Breast epithelium (tissue), 4 donors: ENCODE data around the gene PHF12. TPM values are rescaled to one million over a fixed set of nuclear protein-coding genes. Genes with fewer than 3 reads are reported as not detected.

Experiments used
- DNase-seq, 2 donors: peaks; one replicate each; pipeline ENCODE4 v3.0.0-alpha.2; 2019; ENCODE audit warnings: low spot score in 2 of 2
- H3K27ac ChIP-seq, 2 donors: fragments of 200-600 bp; sonication (generic) in 1 of 2; one replicate each; pipeline ENCODE4 v1.5.1; 2016 to 2019; ENCODE audit warnings: mild to moderate bottlenecking in 1 of 2
- H3K27me3 ChIP-seq, 2 donors: fragments of 200-600 bp; sonication (generic) in 1 of 2; one replicate each; pipeline versions ENCODE4 v1.5.1 to v1.6.0; 2017 to 2019; ENCODE audit warnings: control low read depth in 1 of 2, mild to moderate bottlenecking in 1 of 2
- H3K36me3 ChIP-seq: fragments of 200-600 bp; one replicate; pipeline ENCODE4 v1.5.1; 2019
- H3K4me1 ChIP-seq, 2 donors: fragments of 200-600 bp; sonication (generic); one replicate each; pipeline ENCODE4 v1.5.1; 2016 to 2019; ENCODE audit warnings: control low read depth in 1 of 2
- H3K4me3 ChIP-seq, 3 donors: fragments of 200-600 bp; sonication (generic); 1 replicate in 2 of 3; 2 replicates in 1 of 3; pipeline ENCODE4 v1.5.1; 2016 to 2019; ENCODE audit warnings: mild to moderate bottlenecking in 3 of 3, moderate library complexity in 2 of 3
- H3K9me3 ChIP-seq, 2 donors: fragments of 200-600 bp; sonication (generic) in 1 of 2; one replicate each; pipeline ENCODE4 v1.5.1; 2016 to 2019; ENCODE audit warnings: control low read depth in 1 of 2
- POLR2A ChIP-seq: fragments of 450-650 bp; IDR thresholded peaks from one replicate; pipeline ENCODE4 v1.6.1; 2016; ENCODE audit warnings: antibody characterized with exemption, mild to moderate bottlenecking, moderate library complexity
- POLR2AphosphoS5 ChIP-seq, 3 donors: sonication (generic); formaldehyde crosslinking; IDR thresholded peaks; one replicate each; pipeline ENCODE4 v1.6.1; 2017; ENCODE audit warnings: antibody characterized with exemption in 3 of 3
- intact Hi-C: fragments of 100-400 bp; cut with DNase I; formaldehyde crosslinking; loops from one replicate; pipeline ENCODE4 v1.15.1; 2023; ENCODE audit warnings: low total_unique reads
- total RNA-seq, 3 donors: library from RNA; depleted of rRNA; stranded (reverse); fragments of >200 nt; gene quantifications; one replicate each; pipeline ENCODE4 v1.1.0, GENCODE V29; 2016
- TF ChIP-seq, protein P1 (sequence below), 3 donors: fragments of 450-650 bp; IDR thresholded peaks; one replicate each; pipeline ENCODE4 v1.5.1; 2016 to 2017; ENCODE audit warnings: antibody characterized with exemption in 3 of 3, mild to moderate bottlenecking in 3 of 3, moderate library complexity in 3 of 3

Gene PHF12
- total RNA-seq, 3 donors from 2014 or later: 32.2 to 42.9 (median 40.3) TPM

DNA sequence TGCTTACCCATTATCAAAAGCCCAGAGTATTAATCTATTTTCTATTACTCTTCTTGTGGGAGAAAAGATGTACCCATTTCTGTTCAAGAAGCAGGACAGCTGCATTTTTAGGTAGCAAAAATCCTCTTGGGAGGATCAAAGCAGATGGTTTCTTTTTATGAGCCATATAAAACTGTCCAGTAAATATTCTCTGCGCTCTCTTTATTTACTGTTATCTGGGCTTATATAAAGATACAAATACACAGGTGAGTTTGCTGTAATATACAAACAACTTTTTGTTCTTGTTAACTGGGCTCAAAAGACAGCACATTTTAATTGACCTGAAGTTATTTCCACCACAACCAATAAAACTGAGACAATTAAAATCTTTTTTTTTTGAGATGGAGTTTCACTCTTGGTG lies 10.1 kb downstream of the PHF12 start:
- intact Hi-C loops: loop anchor here (1.0 to 10.0 kb wide), 2 partner anchors 10 to 126 kb away; partner anchors contain the start of gene PHF12
- no peaks in the 10 kb centered on the region for H3K36me3 ChIP-seq
- H3K27me3 ChIP-seq: no peaks in the 10 kb centered on the region
- peaks cover 0 to 41% of the 10 kb centered on the region in 2 donors for H3K4me1 ChIP-seq
- H3K4me3 ChIP-seq: no peak overlapping the region
- TF ChIP-seq, protein P1, sequence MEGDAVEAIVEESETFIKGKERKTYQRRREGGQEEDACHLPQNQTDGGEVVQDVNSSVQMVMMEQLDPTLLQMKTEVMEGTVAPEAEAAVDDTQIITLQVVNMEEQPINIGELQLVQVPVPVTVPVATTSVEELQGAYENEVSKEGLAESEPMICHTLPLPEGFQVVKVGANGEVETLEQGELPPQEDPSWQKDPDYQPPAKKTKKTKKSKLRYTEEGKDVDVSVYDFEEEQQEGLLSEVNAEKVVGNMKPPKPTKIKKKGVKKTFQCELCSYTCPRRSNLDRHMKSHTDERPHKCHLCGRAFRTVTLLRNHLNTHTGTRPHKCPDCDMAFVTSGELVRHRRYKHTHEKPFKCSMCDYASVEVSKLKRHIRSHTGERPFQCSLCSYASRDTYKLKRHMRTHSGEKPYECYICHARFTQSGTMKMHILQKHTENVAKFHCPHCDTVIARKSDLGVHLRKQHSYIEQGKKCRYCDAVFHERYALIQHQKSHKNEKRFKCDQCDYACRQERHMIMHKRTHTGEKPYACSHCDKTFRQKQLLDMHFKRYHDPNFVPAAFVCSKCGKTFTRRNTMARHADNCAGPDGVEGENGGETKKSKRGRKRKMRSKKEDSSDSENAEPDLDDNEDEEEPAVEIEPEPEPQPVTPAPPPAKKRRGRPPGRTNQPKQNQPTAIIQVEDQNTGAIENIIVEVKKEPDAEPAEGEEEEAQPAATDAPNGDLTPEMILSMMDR (IDR thresholded peaks at IDR 0.05): no peak
- no peak for TF ChIP-seq POLR2AphosphoS5 (IDR thresholded peaks at IDR 0.05)
- H3K27ac ChIP-seq: no peak overlapping the region
- no peak for DNase-seq
- no peaks in the 10 kb centered on the region for H3K9me3 ChIP-seq

DNA sequence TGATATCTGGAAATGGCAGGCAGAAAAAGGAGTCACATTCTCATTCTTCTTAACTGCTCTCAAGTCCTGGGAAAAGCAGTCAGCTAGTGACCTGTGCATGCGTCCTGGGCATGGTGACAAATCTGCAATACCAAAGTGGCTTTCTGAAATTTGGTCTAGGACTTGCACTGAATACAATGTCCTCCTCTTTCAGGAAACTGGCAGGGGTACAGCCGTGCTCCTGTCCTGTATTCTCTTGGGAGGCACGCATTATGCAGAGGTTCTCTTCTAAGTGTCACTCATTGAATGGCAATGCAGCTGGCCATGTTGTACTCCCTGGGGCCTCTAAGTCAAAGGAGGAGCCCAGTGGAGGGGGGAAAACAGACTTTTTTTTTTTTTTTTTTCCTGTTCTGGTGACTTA lies 10.6 kb downstream of the PHF12 start:
- intact Hi-C loops: loop anchor here (1.0 to 10.0 kb wide), 2 partner anchors 11 to 126 kb away; partner anchors contain the start of gene PHF12
- H3K4me1 ChIP-seq: peaks cover 0 to 37% of the 10 kb centered on the region in 2 donors
- H3K36me3 ChIP-seq: no peaks in the 10 kb centered on the region
- H3K4me3 ChIP-seq: no peak overlapping the region
- no peaks in the 10 kb centered on the region for H3K27me3 ChIP-seq
- no peaks in the 10 kb centered on the region for H3K9me3 ChIP-seq
- H3K27ac ChIP-seq: no peak overlapping the region
- no peak for DNase-seq
- TF ChIP-seq POLR2A (no peak), POLR2AphosphoS5 (IDR thresholded peaks at IDR 0.05) (no peak)
- TF ChIP-seq, protein P1 (IDR thresholded peaks at IDR 0.05): no peak

DNA sequence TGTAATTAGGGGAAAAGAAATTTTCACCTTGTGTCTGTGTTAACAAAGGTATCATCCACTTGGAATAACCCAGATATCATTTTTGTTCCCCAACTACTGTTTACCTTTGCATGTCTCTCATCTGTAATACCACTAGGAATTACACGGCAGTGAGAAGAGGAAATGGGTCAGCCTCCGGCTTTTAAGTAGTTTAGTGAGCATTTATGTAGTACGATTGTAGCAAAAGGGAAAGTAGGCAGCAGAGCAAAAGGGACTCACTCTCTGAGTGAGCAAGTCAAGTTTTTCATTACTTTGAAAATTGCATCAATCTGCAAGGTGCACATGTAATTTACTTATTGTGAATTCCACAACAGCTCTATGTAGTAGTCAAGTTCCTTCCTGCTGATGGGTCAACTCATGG lies 11.2 kb downstream of the PHF12 start:
- no peak for TF ChIP-seq POLR2A
- TF ChIP-seq POLR2AphosphoS5 (IDR thresholded peaks at IDR 0.05): no peak
- TF ChIP-seq, protein P1 (IDR thresholded peaks at IDR 0.05): no peak
- intact Hi-C loops: loop anchor here (10.0 kb wide), 1 partner anchor 125 kb away; no protein-coding TSS in a partner anchor
- no peak for DNase-seq
- H3K4me1 ChIP-seq: peaks cover 0 to 36% of the 10 kb centered on the region in 2 donors
- H3K4me3 ChIP-seq: no peak overlapping the region
- no peak overlapping the region for H3K27ac ChIP-seq
- H3K27me3 ChIP-seq: no peaks in the 10 kb centered on the region
- no peaks in the 10 kb centered on the region for H3K9me3 ChIP-seq
- no peaks in the 10 kb centered on the region for H3K36me3 ChIP-seq

DNA sequence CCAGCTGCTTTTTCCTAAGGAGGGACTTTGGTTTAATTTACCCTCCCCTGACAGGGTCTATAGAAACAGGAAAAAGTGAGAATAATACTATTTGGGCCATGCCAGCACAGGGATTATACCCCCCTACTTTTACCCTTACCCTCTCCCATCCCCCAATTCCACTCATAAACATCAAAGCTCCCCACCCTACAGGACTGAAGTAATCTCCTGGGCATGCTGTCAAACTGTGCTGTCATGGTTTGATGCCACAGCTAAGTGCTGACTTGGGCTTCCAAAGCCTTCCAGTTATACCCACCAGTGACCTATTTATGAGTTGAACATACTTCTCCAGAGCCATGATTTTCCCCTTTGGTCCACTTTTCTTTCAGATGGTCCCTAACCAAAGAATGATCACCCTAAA lies 12.8 kb downstream of the PHF12 start:
- peaks cover 0 to 36% of the 10 kb centered on the region in 2 donors for H3K4me1 ChIP-seq
- DNase-seq: no peak
- H3K36me3 ChIP-seq: no peaks in the 10 kb centered on the region
- peak overlapping the region; percentile 74 to 80 for H3K27ac ChIP-seq
- TF ChIP-seq POLR2AphosphoS5 (IDR thresholded peaks at IDR 0.05) (no peak), POLR2A (no peak)
- TF ChIP-seq, protein P1 (IDR thresholded peaks at IDR 0.05): no peak
- no peak overlapping the region for H3K4me3 ChIP-seq
- no peaks in the 10 kb centered on the region for H3K9me3 ChIP-seq
- H3K27me3 ChIP-seq: no peaks in the 10 kb centered on the region
- intact Hi-C loops: no loop called here

DNA sequence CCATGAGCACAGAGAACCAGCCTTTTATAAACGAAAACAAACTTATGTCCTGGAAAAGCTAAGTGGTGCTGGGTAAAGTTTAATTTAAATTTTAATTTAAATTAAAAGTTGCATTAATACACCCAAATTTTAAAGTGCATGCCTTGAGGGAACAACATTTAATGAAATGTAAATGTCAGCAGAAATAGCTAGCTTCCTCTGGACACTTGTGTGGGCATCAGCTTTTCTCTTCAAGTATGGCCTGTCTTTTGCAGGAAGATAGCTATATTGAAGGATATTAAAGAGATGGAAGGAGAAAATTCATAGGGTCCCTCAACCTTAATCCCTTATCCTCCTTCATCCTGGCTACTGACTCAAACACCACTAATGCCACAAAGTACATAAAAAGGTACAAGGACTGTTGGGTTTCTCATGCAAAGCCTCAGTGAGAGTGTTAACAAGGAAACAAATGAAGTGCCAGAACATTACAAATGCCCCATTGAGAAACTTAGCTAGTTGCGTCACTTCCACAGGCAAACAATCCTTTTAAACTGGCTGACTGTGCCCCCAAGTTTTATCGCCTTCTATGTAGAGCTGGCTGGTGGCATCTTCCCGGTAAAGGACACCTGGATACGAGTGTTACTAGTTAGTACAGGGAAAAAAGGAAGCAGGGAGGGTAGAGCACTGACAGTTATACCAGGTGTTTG lies 14.1 kb downstream of the PHF12 start:
- Histone ChIP-seq H3K4me1 (peaks cover 0 to 36% of the 10 kb centered on the region in 2 donors), H3K27ac (peak overlapping the region; percentile 74 to 80), H3K36me3 (no peaks in the 10 kb centered on the region), H3K9me3 (no peaks in the 10 kb centered on the region), H3K27me3 (no peaks in the 10 kb centered on the region), H3K4me3 (peak overlapping the region in 1 of 3 donors; percentile 17)
- intact Hi-C loops: no loop called here
- TF ChIP-seq POLR2A (no peak), POLR2AphosphoS5 (IDR thresholded peaks at IDR 0.05) (peak in 1 of 3 donors; percentile 49)
- TF ChIP-seq, protein P1 (IDR thresholded peaks at IDR 0.05): no peak
- DNase-seq: no peak
